Measurements from ENCODE around the gene ASTL.

ASTL gene

DNA sequence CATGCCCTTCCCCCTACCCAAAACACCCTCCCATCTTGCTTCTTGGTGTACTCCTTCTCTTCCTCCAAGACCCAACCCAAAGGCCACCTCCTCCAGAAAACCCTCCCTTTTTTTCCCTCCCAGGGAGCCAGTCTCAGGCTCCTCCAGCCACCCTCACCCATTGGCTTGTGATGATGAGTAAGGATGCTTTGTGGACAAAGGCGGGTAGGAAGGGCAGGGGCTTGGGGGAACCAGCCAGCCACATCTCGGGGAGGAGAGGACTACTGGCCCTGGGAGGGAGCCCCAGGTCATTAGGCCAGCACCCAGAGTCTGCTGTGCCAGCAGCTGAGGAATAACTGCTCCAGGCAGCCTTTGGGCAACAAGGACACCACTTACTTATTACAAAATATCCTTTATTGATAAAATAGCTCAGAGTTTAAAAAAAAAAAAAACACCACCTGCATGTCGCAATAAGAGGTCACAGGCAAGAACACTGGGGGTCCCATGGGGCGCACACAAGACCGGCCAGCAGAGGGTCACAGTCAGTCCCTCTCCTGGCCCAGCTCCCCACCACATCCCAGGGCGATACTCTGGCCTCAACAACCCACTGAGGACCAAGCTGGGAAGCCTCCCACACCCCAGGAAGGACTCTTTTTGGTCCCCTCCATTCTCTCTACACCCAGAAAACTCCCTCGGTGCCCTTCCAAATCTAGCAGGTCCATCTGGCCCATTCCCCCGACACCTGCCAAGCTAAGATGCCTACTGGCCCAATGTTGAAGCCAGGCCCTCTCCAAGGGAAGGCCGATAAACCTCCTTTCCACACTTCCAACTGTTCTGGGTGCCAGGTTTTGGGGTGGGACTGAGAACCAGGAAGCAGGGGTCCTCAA is 25.6 kb downstream of the ASTL start:
- no peak for DNase-seq (ENCODE audit: low read depth)

DNA sequence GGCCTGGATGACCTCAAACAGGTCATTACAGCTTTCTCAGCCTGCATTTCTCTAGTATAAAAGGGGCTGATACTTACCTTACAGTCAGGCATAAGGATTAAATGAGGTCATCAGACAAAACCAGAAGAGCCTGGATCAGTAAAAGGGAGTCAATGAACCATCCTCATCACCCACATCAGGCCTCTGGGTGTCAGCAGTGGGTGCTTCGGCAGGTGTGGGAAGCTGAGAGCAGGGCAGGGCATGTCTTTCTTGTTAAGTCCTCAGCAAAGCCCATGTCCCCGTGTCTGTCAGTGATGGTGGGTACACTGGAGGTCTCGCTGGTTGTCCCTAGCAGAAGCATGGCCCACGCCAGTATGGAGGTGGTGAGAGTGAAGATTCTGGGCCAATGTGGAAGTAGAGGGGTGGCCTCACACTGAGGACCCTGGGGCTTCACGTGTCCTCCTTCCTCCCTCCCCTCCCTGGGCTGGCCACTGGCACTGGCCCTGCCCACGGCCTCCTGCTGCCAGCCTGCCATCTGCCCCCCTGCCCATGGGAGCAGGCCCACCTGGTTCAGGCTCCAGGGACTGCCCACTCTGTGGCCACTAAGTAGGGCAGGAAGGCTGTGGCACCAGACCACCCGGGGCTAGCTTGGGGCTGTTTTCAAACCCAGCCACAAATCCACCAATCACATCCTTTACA is 26.3 kb downstream of the ASTL start:
- no peak for DNase-seq (ENCODE audit: low read depth)

DNA sequence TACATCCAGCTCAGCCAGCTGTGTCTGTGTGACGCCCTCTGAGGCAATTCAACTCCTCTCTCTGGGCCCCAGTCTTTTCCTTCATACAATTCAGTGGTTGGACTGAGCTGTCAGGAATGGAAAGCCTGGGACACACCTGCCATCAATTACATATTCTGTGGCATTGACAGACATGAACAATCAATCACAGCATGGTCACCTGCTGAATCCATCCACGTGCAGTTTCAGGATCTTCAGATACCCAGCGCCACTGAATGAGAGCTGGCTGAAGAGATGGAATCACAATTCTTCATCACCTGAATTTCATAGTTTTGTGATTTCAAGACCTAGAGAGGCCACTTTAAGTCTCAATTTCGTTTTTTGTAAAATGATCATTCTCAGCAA is 27.1 kb downstream of the ASTL start:
- DNase-seq (ENCODE audit: low read depth): no peak

DNA sequence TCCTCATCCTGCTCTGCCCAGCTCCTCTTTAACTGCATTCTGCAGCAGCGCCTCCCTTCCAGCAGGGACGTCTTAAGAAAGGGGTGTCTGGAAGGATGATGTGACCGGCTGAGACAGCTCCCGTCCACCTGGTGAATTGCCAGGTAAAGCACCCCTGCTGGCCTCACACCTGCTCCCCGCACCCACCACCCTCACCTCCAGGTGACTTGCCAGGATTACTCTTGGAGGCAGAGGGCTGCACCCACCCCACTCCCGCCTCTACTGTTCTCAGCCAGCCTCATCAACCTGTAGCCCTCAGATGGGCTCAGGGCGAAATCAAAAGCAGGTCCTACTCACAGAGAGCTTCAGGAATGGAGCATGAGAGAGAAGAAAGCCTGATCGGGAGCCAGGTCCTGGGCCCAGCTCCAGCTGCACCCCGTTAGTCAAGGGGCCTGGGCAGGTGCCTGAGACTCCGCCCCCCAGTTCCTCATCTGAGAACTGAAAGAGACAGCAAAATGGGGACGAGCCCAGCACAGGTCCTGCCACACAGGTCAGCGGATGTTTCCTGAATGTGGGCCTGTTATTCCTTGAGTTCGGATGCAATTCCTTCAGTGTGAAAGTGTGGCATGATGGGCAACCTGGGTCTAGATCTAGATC is 27.6 kb downstream of the ASTL start:
- no peak for DNase-seq (ENCODE audit: low read depth)

DNA sequence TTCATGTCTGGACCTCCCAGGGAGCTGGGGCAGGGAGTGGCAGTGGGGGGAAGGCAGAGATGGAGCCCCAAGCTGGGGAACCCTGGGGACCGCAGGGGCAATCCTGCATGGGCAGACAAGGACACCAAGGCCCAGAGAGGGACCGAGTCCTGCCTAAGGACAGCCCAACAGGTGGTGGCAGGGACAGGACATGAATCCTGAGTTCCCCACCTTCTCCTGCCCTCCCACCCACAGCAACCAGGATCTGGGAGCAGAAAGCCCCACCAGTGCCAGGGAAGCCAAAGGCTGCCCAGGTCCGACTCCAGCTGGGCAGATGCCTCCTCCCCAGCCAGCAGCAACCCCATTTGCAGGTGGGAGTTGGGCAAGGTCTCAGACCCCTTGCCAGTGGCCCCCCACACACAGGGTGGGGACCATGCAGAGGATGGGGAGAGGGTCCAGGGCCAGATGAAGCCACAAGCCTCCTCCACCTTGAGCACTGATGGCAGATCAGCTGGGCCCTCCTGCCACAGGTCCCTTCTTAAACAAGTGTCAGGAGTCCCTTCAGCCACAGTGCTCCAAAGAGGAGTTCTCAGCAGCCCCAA is 28.3 kb downstream of the ASTL start:
- no peak for DNase-seq (ENCODE audit: low read depth)

DNA sequence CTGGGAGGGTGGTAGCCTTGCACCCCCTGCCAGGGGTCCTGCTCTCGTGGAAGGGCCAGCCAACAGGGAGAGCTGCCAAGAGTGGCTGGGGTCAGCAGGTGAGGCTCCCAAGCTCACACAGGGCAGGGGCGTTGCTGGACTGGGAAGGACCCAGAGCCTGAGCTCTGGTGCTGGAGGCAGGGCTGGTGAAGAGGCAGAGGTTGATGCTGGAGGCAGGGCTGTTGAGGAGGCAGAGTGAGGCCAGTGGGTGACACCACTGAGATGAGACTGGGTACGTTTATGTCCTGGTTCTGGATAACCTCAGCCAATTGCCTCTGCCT is 29.0 kb downstream of the ASTL start:
- no peak for DNase-seq (ENCODE audit: low read depth)

DNA sequence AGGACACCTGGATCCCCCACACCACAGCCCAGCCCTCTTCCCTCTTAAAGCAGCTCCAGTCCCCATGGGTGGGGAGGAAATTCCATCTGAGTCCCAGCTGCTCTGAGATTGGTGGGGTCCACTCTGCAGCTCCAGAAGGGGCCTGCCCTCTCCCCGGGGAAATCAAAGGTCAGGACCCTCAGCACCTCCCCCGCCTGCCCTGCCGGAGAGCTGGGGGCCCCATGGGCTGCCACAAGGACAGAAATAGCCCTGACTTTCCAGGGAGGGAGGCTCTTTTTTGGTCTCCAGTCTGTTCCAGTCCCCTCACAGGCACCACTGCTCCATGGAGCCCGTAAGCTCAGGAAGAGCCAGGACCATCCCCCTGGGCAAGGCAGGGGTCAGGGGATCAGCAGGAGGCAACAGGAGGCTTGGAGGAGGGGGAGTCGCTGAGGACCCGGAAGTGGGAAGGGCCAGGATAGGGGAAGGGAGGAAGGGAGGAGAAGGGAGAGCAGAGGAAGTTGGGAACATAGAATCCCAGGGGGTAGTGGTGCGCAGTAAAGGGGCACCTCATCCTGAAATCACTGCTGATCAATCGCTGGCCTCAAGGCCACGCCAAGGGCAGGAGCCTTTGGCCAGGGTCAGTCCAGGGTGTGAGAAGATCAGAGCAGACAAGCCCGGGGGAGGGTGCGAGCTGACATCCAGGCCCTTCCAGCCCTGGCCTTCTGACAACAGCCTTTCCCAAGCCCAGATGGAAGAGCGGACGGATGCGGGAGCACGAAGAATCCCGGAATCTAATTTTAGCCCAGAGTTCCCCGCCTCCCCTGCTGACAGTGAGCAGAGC is 29.6 kb downstream of the ASTL start:
- no peak for DNase-seq (ENCODE audit: low read depth)

DNA sequence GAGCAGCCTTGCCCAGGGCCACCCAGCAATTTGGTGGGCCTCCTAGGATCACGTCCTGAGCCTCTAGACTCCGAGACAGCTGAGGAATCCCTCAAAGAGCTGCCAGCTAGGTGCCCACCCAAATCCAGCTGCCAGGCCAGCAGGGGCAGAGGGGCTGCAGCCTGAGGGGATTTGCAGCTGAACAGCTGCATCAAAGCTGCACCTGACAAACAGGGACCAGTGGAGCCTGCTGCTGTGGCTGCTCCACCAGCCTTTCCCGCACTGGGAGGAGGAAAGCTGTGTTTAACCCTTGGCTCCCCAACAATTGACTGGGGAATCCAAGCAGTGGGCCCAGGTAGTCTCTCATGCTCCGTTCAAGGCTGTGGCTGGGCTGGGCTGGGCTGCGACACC is 30.2 kb downstream of the ASTL start:
- DNase-seq (ENCODE audit: low read depth): no peak

DNA sequence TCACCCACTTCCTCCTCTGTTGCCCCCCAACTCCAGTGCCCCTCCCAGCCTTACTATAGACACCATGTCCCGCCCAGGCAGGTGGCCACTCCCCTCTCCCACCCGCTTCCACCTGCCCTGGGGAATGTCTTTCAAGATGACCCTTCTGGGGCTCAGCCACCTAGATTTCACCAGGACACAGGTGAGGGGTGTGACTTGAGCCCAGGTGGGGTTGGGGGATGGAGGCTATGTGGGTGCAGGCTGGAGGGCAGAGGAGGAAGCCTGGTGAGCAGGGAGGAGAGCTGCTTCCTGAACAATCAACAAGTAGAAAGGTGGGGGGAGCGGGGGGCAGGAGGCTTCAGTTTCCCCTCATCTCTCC is 30.6 kb downstream of the ASTL start:
- DNase-seq (ENCODE audit: low read depth): no peak

DNA sequence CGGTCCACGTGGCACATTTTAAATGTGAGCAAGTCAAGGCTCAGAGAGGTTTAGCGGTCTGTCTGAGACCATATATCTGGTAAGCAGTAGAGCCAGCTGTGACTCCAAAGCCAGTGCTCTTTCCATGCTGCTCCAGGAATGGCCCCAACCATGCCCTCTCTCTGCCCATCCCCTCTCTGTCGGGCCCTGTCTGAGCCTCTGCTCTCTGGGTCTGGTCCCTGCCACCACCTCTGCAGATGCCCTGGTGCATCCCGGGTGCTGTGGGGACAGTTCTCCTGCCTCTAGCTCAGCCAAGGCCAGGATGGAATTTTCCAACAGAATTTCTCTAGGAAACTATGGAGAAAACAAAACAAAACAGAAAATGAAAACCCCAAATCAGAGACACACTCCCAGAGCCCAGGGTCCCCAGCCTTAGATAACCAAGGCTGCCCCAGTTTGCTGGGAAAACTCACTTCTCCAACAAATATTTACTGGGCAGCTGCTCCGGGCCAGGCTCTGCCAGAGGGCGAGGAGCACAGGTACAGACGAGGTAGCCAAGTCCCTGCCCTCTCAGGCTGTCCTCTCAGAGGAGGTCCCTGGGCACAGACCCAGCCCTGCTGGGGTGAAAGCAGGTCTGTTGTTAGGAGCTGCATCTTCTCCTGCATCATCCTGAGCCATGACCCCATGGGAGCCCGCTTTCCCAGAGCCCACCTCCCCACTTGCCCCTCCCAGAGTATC is 31.2 kb downstream of the ASTL start:
- no peak for DNase-seq (ENCODE audit: low read depth)

DNA sequence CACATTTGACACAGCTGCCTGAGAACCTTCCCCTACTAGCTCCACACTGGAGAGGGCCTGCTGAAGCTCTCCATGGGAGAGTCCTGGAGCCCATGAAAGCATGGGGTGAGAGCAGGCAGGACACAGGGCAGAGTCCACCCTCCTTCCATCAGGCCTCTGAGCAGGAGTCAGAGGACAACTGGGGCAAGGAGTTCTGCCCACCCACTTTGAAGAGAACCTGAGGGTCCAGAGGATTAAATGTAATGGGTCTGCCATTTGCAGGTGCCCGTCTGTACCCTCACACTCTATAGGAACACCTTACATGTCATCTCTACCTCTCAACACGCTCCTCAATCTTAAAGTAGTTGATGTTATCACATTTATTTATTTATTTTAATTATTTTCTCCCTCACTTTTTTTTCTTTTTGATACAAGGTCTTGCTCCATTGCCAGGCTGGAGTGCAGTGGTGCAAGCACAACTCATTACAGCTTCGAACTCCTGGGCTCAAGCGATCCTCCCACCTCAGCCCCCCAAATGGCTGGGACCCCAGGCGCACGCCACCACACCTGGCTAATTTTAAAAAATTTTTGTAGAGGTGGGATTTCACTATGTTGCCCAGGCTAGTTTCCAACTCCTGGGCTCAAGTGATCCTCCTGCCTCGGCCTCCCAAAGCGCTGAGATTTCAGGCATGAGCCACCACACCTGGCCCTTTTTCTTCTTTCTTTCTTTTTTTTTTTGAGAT is 32.1 kb downstream of the ASTL start:
- no peak for DNase-seq (ENCODE audit: low read depth)

DNA sequence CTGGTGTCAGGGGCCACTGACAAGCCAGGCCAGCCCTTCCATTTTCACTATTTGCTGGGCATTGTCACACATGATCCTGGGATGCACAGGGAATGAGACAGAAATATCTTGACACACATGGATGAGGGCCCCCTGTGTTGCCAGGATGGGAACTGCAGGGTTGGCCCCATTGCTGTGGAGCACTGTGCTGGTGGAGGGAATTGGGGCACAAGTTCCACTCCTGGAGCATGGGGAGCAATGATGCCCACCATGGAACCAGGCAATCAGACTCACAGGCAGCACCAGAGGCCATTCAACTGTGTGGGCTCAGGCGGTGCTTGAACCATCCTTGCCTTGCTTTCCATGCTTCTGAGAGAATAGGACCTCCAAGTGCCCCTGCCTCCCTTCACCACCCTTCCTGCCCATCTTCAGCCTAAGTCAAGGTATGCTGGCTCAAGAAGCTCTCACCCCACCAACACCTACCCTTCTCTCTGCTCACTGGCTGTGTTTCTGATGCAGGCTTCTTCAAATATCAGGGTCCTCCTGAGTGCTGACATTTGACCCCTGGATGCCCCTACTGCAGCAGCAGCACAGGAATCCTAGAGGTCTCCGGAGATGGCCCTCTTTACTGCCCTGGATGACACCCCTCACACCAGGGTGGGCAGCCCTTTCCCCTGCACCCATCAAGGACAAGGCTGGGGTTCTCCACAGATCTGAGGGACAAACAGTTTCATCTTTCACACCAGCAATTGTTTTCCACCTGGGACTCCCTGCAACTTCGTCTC is 33.0 kb downstream of the ASTL start:
- DNase-seq (ENCODE audit: low read depth): no peak

DNA sequence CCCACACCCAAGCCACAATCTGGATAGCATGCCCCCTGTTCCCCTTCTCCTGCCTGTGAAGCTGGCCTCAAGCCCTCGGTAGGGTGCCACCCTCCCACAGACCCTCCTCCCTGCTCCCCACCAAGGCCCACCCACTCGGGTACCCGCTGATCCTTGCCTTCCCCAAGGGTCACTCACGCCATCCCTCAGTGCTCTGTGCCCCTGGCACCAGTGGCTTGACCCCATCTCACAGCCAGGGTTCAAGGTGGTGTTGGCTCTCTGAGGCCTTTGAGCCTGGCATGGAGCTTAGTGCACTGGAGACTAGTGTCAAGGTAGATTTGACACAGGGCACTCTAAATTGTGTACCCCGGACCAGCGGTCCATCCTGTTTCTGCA is 33.8 kb downstream of the ASTL start:
- no peak for DNase-seq (ENCODE audit: low read depth)

DNA sequence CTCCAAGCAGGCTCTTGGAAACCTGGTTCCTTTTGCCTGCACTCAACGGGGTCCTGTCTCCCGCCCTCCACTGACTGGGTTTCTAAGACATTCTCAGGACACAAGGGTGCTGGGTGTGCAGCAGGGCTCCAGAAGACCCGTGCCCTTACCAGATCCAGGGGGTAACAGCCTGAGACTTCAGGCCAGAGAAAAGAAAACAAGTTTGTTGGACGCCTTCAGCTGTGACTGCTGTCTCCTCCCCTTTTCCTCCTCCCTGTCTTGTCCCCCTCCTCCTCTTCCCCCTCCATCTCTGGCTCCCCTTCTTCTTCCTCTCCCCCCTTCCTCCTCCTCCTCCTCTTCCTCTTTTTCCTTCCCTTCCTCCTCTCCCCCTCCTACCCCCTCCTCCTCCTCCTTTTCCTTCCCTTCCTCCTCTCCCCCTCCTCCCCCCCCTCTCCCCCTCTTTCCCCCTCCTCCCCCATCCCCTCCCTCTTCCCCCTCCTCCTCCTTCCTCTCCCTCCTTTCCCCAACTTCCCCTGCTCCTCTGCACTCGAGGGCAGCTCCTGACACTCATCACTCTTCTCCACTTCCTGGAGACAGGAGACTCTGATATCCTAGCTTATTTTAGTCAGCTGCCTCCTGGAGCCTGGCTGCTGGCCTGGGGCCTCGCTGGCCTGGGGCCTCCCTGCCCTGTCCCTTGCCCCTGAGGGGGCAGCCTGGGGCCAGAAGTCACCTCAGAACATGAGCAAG is 34.4 kb downstream of the ASTL start:
- DNase-seq (ENCODE audit: low read depth): no peak

DNA sequence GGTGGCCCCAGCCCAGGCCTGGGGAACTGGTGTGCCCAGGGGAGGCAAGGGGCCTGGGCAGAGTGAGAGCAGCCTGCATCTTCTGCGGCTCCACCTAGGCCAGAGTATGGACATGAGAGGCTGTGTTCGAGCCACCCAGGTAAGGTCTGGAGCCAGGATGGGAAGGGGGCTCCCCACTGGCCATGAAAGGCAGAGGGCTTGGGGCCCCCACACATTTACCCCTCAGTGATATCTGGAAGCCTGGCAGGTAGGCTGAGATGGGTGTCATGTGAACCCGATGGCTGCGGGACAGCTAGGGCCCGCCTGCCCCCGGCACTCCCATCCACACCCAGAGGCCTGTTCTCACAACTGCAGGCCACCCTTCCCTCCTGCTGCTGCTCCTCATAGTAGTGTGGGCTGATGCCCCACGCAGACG is 35.1 kb downstream of the ASTL start:
- DNase-seq (ENCODE audit: low read depth): no peak

DNA sequence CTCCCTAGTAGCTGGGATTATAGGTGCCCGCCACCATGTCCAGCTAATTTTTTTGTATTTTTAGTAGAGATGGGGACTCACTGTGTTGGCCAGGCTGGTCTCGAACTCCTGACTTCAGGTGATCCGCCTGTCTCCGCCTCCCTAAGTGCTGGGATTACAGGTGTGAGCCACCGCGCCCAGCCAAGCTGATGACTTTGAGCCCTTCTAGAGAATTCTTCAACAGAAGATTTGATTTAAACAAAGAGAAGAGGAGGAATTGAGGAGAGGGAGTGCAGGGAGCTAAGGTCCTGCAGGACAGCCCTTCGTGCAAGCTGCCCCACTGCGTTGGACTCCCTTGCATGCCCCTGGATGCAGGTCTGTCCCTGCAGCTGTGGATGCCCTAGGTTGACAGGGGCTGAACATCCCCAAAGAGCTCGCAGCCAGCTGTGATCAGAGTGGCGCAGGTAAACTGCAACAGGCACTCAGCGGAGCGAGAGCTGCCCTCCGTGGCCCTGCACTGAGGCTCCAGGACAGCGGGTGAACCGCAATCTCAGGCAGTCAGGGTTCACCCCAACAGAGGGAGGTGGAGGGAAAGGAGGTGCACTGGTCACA is 35.6 kb downstream of the ASTL start:
- DNase-seq (ENCODE audit: low read depth): no peak

DNA sequence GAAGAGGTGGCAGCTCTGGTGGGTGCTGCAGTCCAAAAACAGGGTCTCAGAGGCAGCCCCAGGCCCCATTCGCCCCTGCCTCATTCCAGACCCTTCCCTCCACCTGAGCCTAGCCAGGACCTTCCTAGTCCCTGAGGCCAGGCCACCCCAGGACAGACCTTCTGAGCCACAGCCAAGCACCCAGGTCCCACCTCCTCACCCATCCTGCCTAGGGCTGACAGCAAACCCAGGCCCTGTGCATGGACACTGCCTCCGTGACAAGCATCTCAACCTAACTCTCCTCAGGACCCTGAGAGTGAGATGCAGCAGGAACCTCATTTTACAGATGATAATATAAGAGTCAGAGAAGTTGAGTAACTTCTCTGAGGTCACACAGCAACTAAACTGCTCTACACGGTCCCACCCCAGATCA is 37.4 kb downstream of the ASTL start:
- DNase-seq (ENCODE audit: low read depth): no peak

DNA sequence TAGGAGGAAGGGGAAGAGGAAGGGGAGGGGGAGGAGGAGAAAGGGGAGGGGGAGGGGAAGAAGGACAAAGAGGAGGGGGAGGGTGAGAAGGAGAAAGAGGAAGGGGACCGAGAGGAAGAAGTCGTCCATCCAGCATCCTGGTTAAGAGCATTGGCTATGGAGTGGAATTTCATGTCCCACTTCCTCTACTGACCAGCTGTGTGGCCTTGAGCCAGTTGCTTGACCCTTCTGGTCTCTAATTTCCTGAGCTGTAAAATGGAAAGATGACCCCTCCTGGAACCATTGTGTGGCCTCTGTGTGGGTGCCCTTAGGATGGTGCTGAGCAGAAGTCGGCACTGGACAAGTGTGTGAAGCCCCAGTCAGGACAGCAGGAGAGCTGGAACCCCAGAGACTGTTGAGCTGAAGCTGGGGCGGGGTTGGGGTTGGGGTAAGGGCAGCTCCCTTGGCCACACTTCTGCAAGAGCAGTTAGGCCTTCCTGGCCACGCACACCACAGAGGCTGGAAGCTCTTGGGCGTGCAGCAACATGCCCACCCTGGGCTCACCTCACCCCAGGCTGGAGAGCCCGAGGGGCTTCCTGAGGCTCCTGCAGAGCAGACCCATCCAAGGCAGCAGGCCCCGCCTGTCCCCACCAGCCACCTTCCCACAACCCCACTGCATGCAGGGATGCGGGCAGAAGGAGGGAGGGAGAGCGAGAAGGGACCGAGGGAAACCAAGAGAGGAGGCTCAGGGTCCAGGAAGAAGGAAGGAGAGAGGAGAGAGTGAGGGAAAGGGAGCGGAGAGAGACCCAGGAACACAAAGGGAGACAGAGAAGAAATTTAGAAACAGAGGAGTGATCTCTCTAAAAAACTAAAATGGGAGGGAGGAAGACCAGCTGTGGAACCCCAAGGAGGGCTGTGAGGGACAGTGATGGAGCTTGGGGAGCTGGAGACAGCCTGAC is 38.2 kb downstream of the ASTL start:
- DNase-seq (ENCODE audit: low read depth): no peak

Data from stimulated activated CD8-positive, alpha-beta memory T cell treated with anti-CD3 and anti-CD28 coated beads, Interleukin-15, amount 100 ng/mL, for 24 hours (primary cell).